A549 (cell line): ENCODE data around the gene PEX14.

Source experiments
- BHLHE40 ChIP-seq: IDR thresholded peaks from 2 replicates; pipeline ENCODE4 v1.6.1; 2012; ENCODE audit warnings: low read depth, low read length, inconsistent platforms
- EP300 ChIP-seq, 2 experiments: fragments of >200 bp; sonication (Bioruptor Twin); formaldehyde crosslinking; IDR thresholded peaks; 2 replicates in 1 of 2; 3 replicates in 1 of 2; pipeline ENCODE4 v1.6.1; 2016 to 2017
- FOSL2 ChIP-seq, 2 experiments: fragments of 450-650 bp in 1 of 2; fragments of >200 bp in 1 of 2; sonication (Bioruptor Twin) in 1 of 2; formaldehyde crosslinking; IDR thresholded peaks; 2 replicates each; pipeline versions ENCODE4 v1.5.0 to v1.6.1; 2016 to 2020; ENCODE audit warnings: mild to moderate bottlenecking in 1 of 2, moderate library complexity in 1 of 2
- POLR2A ChIP-seq: IDR thresholded peaks from 2 replicates; pipeline ENCODE4 v1.6.1; 2012; ENCODE audit warnings: mild to moderate bottlenecking, low read length
- RAD21 ChIP-seq, 2 experiments: fragments of >200 bp in 1 of 2; sonication (Bioruptor Twin) in 1 of 2; formaldehyde crosslinking in 1 of 2; IDR thresholded peaks in 1 of 2; conservative IDR thresholded peaks in 1 of 2; 2 replicates in 1 of 2; 3 replicates in 1 of 2; pipeline ENCODE4 v1.6.1; 2012 to 2018; ENCODE audit warnings: inconsistent platforms in 1 of 2
- REST ChIP-seq: fragments of 200-600 bp; sonication (generic); IDR thresholded peaks from 2 replicates; pipeline ENCODE4 v1.6.1; 2016; ENCODE audit warnings: antibody characterized with exemption, mild to moderate bottlenecking, moderate library complexity
- TFCP2L1 ChIP-seq: fragments of 250-450 bp; sonication (Bioruptor Pico); IDR thresholded peaks from 2 replicates; pipeline ENCODE4 v1.5.0; 2021; ENCODE audit warnings: mild to moderate bottlenecking
- TP53 ChIP-seq: fragments of 250-450 bp; sonication (Bioruptor Pico); IDR thresholded peaks from 2 replicates; pipeline ENCODE4 v1.5.0; 2021; ENCODE audit warnings: mild to moderate bottlenecking, moderate library complexity
- TF ChIP-seq, protein P1 (sequence below): IDR thresholded peaks from 2 replicates; pipeline ENCODE4 v1.6.1; 2012
- TF ChIP-seq, protein P2 (sequence below): fragments of >200 bp; sonication (Bioruptor Twin); formaldehyde crosslinking; IDR thresholded peaks from 3 replicates; pipeline ENCODE4 v1.5.1; 2016
- TF ChIP-seq, protein P3 (sequence below): fragments of 450-650 bp; IDR thresholded peaks from 2 replicates; pipeline ENCODE4 v1.6.1; 2014; ENCODE audit warnings: antibody characterized with exemption

DNA sequence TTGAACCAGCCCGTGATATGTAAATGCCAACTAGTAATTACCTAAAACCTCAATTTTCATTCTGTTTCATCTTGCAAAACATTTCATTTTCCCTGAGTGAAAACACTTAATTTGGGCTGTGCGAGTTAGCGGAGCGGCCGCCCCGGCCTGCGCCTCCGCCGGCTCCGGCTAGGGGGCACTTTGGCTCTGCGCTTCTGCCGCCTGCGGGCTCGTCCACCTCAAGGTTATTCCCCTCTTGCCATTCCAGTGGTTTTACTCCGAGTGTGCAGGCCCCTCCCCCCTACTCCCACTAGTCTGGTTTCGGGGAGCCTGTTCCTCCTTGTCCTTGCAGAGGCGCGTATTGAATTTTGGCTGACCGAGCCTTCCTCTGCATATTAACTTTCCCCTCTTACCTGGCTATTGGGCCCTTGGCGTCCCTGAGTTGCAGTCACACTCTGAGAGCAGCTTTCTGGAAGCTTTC, 55.6 kb downstream of the PEX14 start:
- TF ChIP-seq, protein P1, sequence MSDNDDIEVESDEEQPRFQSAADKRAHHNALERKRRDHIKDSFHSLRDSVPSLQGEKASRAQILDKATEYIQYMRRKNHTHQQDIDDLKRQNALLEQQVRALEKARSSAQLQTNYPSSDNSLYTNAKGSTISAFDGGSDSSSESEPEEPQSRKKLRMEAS, result no peak
- no peak for TF ChIP-seq BHLHE40
- TF ChIP-seq, protein P2, sequence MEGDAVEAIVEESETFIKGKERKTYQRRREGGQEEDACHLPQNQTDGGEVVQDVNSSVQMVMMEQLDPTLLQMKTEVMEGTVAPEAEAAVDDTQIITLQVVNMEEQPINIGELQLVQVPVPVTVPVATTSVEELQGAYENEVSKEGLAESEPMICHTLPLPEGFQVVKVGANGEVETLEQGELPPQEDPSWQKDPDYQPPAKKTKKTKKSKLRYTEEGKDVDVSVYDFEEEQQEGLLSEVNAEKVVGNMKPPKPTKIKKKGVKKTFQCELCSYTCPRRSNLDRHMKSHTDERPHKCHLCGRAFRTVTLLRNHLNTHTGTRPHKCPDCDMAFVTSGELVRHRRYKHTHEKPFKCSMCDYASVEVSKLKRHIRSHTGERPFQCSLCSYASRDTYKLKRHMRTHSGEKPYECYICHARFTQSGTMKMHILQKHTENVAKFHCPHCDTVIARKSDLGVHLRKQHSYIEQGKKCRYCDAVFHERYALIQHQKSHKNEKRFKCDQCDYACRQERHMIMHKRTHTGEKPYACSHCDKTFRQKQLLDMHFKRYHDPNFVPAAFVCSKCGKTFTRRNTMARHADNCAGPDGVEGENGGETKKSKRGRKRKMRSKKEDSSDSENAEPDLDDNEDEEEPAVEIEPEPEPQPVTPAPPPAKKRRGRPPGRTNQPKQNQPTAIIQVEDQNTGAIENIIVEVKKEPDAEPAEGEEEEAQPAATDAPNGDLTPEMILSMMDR, result peak; percentile 29; the same call in 2 of the 3 replicates
- TF ChIP-seq, protein P3, sequence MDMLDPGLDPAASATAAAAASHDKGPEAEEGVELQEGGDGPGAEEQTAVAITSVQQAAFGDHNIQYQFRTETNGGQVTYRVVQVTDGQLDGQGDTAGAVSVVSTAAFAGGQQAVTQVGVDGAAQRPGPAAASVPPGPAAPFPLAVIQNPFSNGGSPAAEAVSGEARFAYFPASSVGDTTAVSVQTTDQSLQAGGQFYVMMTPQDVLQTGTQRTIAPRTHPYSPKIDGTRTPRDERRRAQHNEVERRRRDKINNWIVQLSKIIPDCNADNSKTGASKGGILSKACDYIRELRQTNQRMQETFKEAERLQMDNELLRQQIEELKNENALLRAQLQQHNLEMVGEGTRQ, result no peak
- TF ChIP-seq REST, result no peak
- TF ChIP-seq RAD21 (conservative IDR thresholded peaks at IDR 0.05 in 1 of 2, IDR thresholded peaks at IDR 0.05 in 1 of 2), result peak; percentile 44 to 53
- TF ChIP-seq EP300 (IDR thresholded peaks at IDR 0.05), result no peak
- TF ChIP-seq TFCP2L1 (CRISPR knock-in tag), result no peak
- no peak for TF ChIP-seq POLR2A
- no peak for TF ChIP-seq TP53 (CRISPR knock-in tag)
- no peak for TF ChIP-seq FOSL2 (IDR thresholded peaks at IDR 0.05)
- no peak for TF ChIP-seq FOSL2 (CRISPR knock-in tag; IDR thresholded peaks at IDR 0.05)
